NCI-H2107 treated with DMSO at 0.1 percent for 48 hours (cell line): ENCODE results near the gene S1PR2.
"Not testable (repeated sequence)": the region's sequence is repeated elsewhere in the genome, so short reads cannot be mapped to it uniquely, and the experiment has no call there.

Experiments used
- DNase-seq: peaks from one replicate; lab custom pipeline; 2025; ENCODE audit not compliant: unreplicated experiment; lab: John Stamatoyannopoulos, UW

The S1PR2 gene

GRCh38 chr19:10226021-10226375 is 5.1 kb downstream of the S1PR2 start:
- no peak for DNase-seq

GRCh38 chr19:10224337-10224736 is 6.8 kb downstream of the S1PR2 start:
- DNase-seq, result no peak

GRCh38 chr19:10223488-10224213 is 7.5 kb downstream of the S1PR2 start:
- no peak for DNase-seq

GRCh38 chr19:10222201-10222890 is 8.8 kb downstream of the S1PR2 start:
- no peak for DNase-seq

- no peak for DNase-seq
These were observed 10.4 kb downstream of the S1PR2 start for GRCh38 chr19:10220695-10221094.

GRCh38 chr19:10219678-10220077 is 11.5 kb downstream of the S1PR2 start:
- DNase-seq, result peak; percentile 69

- DNase-seq, result no peak
These were observed 14.0 kb downstream of the S1PR2 start for GRCh38 chr19:10217085-10217484.

GRCh38 chr19:10214784-10215183 is 16.3 kb downstream of the S1PR2 start:
- DNase-seq, result no peak

- DNase-seq, result no peak
These were observed 19.4 kb downstream of the S1PR2 start for GRCh38 chr19:10211691-10212090.

GRCh38 chr19:10211061-10211460 is 20.1 kb downstream of the S1PR2 start:
- DNase-seq, result no peak

GRCh38 chr19:10209315-10209714 is 21.8 kb downstream of the S1PR2 start:
- peak; percentile 35 for DNase-seq

GRCh38 chr19:10207026-10207425 is 24.1 kb downstream of the S1PR2 start:
- DNase-seq, result no peak

- DNase-seq, result no peak
These were observed 24.8 kb downstream of the S1PR2 start for GRCh38 chr19:10206226-10206885.

- no peak for DNase-seq
These were observed 25.5 kb downstream of the S1PR2 start for GRCh38 chr19:10205636-10206035.

GRCh38 chr19:10203686-10204085 is 27.4 kb downstream of the S1PR2 start:
- DNase-seq, result no peak

- no peak for DNase-seq
These were observed 30.0 kb downstream of the S1PR2 start for GRCh38 chr19:10201176-10201575.

GRCh38 chr19:10200101-10200500 is 31.0 kb downstream of the S1PR2 start:
- not testable (repeated sequence) for DNase-seq

- DNase-seq, result not testable (repeated sequence)
These were observed 32.1 kb downstream of the S1PR2 start for GRCh38 chr19:10198889-10199644.

GRCh38 chr19:10195199-10195519 is 36.0 kb downstream of the S1PR2 start:
- DNase-seq, result no peak

GRCh38 chr19:10194500-10195198 is 36.5 kb downstream of the S1PR2 start, which contains the start of gene DNMT1:
TSS of gene DNMT1 (minus strand) at chr19:10194953. CDS start at chr19:10194899, 54 bp downstream.
- peak; percentile 95 for DNase-seq
